Amygdala (tissue), 56 donors: ENCODE results near the gene ARPIN.
A peak's percentile ranks its signal among the peaks of the same experiment; 100 is the strongest.
"Not testable (repeated sequence)": the region's sequence is repeated elsewhere in the genome, so short reads cannot be mapped to it uniquely, and the experiment has no call there.

Source experiments
- DNase-seq, 56 donors: peaks; one replicate each; lab custom pipeline; 2025; lab: John Stamatoyannopoulos, UW

ARPIN gene

GRCh38 chr15:89883518-89883917, 29.2 kb downstream of the ARPIN start:
- no peak for DNase-seq

GRCh38 chr15:89880727-89881126, 32.0 kb downstream of the ARPIN start:
- DNase-seq: no peak

- no peak for DNase-seq
Measured at GRCh38 chr15:89878323-89878722, 34.4 kb downstream of the ARPIN start.

- DNase-seq: no peak
Measured at GRCh38 chr15:89877083-89877425, 35.7 kb downstream of the ARPIN start.

- DNase-seq: no peak
Measured at GRCh38 chr15:89876396-89877082, 36.2 kb downstream of the ARPIN start.

- no peak for DNase-seq
Measured at GRCh38 chr15:89875741-89876140, 37.0 kb downstream of the ARPIN start.

- peak in 54 of 56 donors; percentile 1 to 87 (median 47) for DNase-seq
Measured at GRCh38 chr15:89874926-89875564, 37.7 kb downstream of the ARPIN start.

GRCh38 chr15:89870688-89871288, 42.0 kb downstream of the ARPIN start:
- DNase-seq: no peak

GRCh38 chr15:89870006-89870405, 42.7 kb downstream of the ARPIN start:
- no peak for DNase-seq

- not testable (repeated sequence) for DNase-seq
Measured at GRCh38 chr15:89869490-89869889, 43.3 kb downstream of the ARPIN start.

GRCh38 chr15:89864958-89865739, 47.6 kb downstream of the ARPIN start:
- no peak for DNase-seq

- no peak for DNase-seq
Measured at GRCh38 chr15:89863918-89864317, 48.8 kb downstream of the ARPIN start.

- no peak for DNase-seq
Measured at GRCh38 chr15:89860891-89861290, 51.9 kb downstream of the ARPIN start.

- no peak for DNase-seq
Measured at GRCh38 chr15:89860431-89860830, 52.3 kb downstream of the ARPIN start.

GRCh38 chr15:89858661-89859458, 53.9 kb downstream of the ARPIN start:
- no peak for DNase-seq

GRCh38 chr15:89857673-89858072, 55.1 kb downstream of the ARPIN start:
- DNase-seq: no peak

- no peak for DNase-seq
Measured at GRCh38 chr15:89855948-89856347, 56.8 kb downstream of the ARPIN start.

GRCh38 chr15:89854863-89855262, 57.9 kb downstream of the ARPIN start:
- not testable (repeated sequence) for DNase-seq

GRCh38 chr15:89852342-89852995, 60.3 kb downstream of the ARPIN start:
- DNase-seq: no peak
